Occipital lobe (tissue), 2 donors: ENCODE measurements around the gene RMND5A. TPM values are rescaled to one million over a fixed set of nuclear protein-coding genes. Genes with fewer than 3 reads are reported as not detected.

Experiments
- DNase-seq: peaks from one replicate; lab custom pipeline; 2025; lab: John Stamatoyannopoulos, UW
- total RNA-seq: library from RNA; depleted of rRNA; stranded (reverse); fragments of >200 nt; gene quantifications from one replicate; pipeline ENCODE4 v1.2.3, GENCODE V29; 2014

RMND5A gene
- total RNA-seq, 1 donor from 2014 or later: 83.0 TPM

DNA sequence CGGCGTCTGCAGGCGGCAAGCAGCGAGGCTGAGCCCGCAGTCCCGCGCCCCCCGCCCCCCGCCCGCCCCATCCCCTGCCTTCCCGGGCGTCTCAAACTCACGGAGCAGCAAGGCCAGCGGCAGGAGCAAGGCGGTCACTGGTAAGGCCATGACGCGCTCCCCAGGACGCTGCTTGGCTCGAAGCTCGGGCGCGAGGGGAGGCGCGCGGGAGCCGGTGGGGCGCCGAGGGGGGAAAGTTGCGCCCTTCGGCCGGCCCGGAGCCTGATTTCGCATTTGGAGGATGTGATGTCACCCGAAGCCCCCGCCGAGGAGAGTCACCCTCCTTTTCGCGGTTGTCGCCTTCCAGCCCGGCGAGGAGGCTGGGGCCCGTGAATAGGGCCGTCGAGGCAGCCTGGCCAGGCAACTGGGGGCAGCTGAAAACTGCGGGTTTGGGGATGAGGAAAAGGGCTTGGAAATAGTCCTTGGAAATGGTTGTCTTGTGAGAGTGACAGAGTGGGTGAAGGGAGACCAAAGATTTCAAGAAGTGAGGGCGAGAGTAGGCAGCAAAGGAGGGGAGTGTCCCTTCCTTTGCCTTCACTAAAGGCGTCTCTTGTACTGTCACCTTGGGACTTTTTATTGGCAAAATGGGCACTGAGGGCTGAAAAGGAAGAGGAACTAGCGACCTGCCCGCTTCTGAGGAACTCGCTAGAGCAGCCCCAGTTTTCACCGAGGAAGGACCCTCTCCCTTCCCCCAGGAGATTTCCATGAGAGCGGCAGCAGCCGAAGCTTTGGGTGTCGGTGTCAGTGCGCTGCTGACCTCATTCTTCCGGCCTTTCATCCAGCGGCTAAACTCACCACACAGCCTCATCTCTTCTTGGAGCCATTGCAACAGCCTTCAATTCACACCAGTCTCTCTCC is 70.8 kb downstream of the RMND5A start, which contains the start of gene CD8A:
CD8A (minus strand) TSS at position 238 of the 897 bp plus-strand sequence; CDS start at position 150, 88 bp downstream.
- no peak for DNase-seq

DNA sequence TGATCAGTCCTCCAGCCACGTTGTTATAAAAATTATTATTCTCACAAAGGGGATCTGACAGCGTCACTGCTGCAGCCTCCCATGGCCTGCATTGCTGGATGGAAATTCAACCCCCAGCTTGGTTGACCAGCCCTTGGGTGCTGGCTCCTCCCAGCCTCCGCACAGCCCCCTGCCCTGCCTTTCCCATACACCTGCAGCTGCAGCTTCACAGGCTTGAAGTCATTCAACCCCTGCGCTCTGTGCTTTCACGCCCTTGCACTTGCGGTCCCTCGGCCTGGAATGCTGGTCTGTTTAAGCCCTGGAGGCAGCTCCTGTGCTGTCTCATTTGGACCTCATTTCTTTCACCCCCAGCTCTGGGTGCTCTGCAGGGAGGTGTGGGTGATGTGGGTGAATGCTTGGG is 71.5 kb downstream of the RMND5A start:
- no peak for DNase-seq

GRCh38 chr2:86793752-86794151 is 73.7 kb downstream of the RMND5A start:
- DNase-seq: no peak

DNA sequence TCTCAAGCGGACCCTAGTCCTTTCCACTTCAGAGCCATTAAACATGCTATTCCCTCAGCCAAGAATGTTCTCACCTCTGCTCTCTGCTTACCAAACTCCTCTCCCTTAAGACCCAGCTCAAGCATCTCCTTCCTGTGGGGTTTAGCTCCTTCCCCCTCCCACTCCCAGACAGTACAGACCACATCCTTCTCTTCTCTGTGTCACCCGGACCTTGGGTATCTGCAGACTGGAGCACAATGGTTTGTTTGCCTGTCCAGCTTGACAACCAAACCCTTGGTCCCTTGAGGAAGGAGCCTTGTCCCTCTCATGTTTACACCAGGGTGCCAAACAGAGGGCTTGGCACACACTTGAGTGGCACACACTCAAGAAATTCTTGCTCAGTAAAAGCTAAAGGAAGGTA is 74.8 kb downstream of the RMND5A start:
- DNase-seq: no peak

DNA sequence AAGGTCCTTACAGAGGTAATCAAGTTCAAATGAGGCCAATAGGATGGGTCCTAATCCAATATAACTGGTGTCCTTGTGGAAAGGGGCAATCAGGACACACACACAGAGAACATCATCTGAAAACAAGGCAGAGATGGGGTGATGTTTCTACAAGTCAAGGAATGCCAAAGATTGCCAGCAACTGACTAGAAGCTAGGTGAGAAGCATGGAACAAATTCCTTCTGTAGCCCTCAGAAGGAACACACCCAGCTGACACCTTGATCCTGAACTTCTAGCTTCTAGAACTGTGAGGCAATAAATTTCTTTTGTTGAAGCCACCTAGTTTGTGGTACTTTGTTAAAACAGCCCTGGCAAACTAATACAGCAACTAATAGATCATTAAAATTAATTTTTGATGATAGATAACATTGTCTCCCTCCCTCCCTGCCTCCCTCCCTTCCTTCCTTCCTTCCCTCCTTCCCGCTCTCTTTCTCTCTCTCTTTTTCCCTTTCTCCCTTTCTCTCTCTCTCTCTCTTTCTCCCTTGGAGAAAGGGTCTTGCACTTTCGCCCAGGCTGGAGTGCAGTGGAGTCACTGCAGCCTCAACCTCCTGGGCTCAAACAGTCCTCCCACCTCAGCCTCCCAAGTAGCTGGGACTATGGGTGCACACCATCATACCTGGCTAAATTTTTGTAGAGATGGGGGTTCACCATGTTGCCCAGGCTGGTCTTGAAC is 80.9 kb downstream of the RMND5A start:
- DNase-seq: no peak

DNA sequence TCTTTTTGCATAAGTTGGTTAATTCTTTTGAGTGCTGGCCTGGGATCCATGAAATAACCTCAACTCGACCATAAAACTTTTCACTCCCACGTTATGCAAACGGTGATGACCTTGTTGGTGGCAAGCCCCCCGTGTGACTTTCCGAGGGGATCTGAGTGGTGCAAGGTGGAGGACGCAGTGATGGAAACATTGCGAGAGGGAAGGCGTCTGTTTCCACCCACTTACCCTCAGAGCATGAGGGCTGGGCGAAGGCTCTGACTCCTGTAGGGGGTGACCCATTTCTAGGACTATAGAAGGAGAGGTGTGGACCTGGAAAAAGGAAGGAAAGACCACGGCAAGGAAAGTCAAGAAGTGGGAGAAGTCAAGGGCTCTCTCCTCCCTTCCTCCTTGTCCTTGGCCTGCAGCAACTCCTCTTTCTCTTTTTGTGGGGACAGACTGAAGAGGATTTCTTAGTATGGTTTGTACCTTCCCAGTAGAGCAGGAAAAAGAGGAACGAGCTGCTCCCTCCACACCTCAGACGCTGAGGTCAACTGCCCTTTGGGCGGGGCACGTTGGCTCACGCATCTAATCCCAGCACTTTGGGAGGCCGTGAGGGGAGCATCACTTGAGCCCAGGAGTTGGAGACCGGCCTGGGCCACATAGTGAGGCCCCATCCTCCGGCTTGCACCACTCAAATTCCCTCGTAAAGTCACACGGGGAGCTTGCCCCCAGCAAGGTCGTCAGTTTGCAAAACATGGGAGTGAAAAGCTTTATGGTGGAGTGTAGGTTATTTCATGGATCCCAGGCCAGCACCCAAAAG is 86.2 kb downstream of the RMND5A start:
- no peak for DNase-seq

DNA sequence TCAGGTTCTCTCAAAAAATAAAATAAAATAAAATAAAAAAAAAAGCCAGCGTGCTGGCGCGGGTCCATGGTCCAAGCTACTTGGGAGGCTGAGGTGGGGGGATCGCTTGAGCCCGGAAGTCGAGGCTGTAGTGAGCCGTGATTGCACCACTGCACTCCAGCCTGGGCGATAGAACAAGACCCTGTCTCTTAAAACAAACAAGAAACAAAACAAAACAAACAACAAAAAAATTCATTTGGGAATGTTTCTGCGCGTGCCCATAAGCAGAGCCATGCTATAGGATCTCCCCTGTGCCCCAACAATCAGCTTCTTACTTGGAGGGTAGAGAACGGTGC is 87.0 kb downstream of the RMND5A start:
- DNase-seq: no peak

DNA sequence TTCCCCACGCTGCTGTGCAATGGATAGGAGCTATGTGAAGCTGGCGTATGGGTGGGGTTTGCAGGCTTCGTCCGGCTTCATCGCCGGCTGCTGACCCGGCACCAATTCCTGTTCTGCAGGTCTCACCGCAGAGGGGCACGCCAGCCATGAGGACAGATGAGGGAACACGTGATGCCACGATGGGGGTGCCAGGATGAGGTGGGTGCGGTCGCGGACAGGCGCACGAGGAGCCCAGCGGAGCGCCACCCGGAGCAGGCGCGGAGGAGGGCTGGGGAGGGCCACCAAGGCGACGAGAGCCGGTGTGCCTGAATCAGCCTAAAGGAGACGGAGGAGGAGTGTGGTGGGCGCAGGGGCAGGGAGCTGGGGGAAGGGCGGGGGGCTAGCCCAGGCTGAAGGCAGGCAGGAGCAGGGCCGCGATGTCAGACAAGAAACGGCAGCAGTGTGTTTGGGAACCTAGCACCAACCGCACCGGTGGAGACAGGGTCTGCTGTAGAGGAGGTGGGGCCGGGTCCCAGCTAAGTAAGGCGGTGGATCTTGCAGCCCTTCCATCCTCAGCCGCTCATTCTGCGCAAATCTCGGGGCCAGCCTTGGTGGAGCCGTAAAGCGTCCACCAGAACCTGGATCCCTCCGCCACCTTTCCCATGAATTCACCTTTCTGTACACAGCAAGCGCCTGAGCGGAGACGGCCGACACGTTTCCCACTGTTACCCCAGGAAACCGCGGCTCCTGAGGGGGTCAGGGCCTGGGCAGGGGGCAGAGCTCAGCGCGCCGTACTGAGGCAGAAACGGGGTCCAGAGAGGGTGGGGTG is 87.6 kb downstream of the RMND5A start:
- peak; percentile 71 for DNase-seq

DNA sequence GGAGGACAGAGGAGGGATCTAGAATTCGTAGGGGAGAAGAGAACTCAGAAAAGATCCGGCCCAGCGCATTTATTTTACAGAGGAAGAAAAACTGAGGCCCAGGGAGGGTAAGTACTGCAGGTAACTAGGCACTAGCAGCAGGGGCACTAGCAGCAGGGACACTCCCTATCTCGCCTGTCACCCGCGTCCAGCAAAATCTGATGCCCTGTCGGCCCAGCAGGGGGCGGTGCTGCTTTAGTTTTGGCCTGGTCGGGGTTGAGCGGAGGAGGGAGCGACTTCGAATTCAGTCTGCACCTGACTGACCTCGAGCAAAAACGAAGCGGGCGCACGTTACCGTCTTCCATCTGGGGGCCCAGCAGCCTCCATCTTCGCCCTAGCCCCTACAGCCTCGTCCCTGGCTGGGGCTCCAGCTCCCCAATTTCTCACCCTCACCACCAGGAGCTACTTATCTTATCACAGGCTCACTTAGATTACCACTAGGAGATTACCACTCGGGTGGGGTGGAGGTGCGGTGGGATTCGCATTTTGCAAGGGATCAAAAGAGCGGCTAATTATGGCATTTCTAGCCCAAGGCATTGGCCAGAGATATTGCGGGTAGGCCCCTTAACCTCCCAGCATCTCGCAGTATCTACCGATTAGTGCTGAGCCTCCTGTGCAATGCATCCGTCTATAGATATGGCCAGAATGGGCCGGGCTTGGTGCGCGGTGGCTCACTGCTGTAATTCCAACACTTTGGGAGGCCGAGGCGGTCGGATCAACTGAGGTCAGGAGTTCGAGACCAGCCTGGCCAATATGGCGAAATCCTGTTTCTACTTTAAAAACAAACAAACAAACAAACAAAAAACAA is 88.4 kb downstream of the RMND5A start:
- DNase-seq: peak; percentile 85

DNA sequence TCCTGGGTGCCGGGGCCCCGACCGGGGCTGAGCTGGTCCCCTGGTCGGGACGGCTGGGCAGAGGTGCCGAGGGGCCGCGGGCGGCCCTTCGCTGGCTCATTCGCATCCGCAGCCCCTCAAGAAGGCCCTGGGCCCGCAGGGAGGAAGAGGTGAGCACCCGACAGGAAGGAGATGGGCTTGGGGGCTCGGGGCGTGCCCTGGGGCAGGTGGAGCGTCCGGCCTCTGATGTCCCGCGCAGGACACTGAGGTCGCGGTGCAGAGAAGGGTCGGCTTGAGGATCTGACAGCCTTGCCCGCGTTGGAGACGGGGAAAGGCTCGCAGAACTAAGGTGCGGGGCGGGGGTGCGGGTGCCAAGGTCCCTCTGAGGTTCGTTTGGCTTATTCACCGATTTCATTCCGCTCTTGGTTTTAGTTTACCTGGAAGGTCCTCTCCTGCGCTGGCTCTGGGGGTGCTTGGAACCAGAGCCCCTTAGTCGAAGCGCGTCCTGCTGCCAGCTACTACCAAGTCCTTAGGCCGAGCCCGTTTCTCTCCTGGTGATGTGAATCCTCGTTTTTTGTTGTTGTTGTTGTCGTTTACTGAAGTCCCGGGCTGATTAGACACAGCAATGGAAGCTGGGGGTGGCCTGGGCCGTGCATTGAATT is 89.5 kb downstream of the RMND5A start:
- no peak for DNase-seq

DNA sequence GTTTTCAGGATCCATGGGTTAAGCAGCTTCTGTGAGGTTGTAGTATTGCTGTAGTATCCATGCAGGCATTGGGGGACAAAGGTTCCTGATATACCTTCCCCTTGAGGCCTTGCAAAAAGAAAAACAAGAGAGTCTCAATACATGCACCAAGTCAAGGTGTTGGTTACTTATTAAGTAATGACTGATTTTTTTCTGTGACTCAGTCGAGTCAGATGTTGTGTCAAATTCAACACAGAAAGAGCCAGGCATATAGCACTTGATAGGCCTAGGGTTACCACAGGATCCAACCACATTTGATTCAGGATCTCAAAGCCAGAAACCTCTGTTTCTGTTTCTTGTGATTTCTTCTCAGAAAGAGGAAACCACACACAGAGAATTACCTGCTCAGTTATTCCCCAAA is 95.5 kb downstream of the RMND5A start:
- DNase-seq: no peak

DNA sequence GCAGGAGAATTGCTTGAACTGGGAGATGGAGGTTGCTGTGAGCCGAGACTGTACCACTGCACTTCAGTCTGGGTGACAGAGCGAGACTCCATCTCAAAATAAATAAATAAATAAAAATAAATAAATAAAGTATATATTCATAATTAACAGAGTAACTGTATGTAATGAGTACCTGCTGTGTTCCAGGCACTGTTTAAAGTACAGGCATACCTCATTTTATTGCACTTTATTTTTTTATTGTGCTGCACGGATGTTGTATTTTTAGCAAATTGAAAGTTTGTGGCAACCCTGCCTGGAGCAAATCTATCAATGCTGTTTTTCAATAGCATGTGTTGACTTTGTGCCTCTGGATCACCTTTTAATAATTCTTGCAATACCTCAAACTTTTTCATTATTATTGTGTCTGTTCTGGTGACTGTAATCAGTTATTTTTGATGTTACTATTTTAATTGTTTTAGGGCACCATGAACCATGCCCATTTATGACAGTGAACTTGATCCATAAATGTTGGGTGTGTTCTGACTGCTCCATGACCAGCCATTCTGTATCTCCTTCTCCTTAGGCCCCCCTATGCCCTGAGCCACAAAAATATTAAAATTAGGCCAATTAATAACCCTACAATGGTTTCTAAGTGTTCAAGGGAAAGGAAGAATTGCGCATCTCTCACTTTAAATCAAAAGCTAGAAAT is 98.2 kb downstream of the RMND5A start:
- no peak for DNase-seq

DNA sequence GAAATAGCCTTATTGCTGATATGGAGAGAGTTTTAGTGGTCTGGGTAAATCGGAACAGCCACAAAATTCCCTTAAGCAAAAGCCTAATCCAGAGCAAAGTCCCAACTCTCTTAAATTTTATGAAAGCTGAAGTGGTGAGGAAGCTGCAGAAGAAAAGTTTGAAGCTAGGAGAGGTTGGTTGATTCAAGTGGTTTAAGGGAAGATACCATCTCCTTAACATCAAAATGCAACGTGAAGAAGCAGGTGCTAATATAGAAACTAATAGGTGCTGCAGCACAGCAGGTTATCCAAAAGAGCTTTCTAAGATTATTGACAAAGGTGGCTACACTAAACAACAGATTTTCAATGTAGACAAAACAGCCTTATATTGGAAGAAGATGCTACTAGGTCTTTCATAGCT is 98.9 kb downstream of the RMND5A start:
- DNase-seq: no peak

GRCh38 chr2:86821306-86821705 is 101.2 kb downstream of the RMND5A start:
- DNase-seq: no peak

GRCh38 chr2:86821842-86822241 is 101.8 kb downstream of the RMND5A start:
- DNase-seq: no peak

GRCh38 chr2:86822668-86823345 is 102.7 kb downstream of the RMND5A start:
- DNase-seq: no peak

DNA sequence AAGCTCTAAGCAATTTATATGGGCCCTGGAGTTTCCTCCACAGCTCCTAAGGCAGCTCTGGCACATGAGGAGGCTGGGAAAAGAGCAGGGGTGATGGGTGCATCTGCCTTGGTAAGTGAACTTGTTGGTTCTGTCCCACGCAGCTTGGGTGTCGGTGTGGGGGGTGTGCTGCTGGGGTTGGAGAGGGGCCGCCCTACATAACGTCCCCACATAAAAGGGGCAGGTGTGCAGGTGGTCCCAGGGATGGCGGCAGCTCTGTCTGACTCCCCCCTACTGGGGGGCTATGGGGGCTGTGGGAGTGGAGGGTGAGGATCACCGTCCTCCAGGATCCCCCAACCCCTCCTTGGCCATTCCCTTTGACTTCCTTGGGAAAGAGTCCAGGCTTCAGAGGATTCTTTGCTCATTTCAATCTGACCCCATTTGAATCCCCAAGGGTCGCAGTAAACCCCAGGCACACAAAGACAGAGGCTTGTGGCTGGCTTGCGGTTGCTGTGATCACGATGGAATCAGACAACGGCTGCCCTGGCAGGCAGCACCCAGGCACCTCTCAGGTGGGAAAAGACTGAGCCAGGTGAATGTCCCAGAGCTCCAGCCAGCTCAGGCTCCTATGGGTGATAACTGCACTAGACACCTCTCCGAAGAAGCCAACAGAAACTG is 105.1 kb downstream of the RMND5A start:
- DNase-seq: no peak
